Calu3 (cell line): ENCODE data around the gene SLC39A11. TPM values are rescaled to one million over a fixed set of nuclear protein-coding genes. Genes with fewer than 3 reads are reported as not detected.

Experiments used
- BruUV-seq: library from RNA; stranded (reverse); fragments of 400-500 nt; replicated peaks from 2 replicates; lab custom pipeline; 2021; lab: Mats Ljungman, UMichigan
- CTCF ChIA-PET: fragments of 300-600 bp; sonication (Branson Sonifier 250); formaldehyde crosslinking; loops from one replicate; lab custom pipeline; 2022; ENCODE audit warnings: antibody characterized with exemption; lab: Charles Lee
- DNase-seq: peaks from one replicate; pipeline ENCODE4 v3.0.0; 2022
- H3K27ac Mint-ChIP-seq: one replicate; pipeline ENCODE4 v1.8.0; 2022; ENCODE audit warnings: mixed read lengths; ENCODE audit not compliant: unreplicated experiment
- H3K27me3 Mint-ChIP-seq: one replicate; pipeline ENCODE4 v1.8.0; 2022; ENCODE audit warnings: mixed read lengths; ENCODE audit not compliant: unreplicated experiment
- H3K36me3 Mint-ChIP-seq: one replicate; pipeline ENCODE4 v1.8.0; 2022; ENCODE audit warnings: mild to moderate bottlenecking, moderate library complexity, mixed read lengths; ENCODE audit not compliant: insufficient read depth, unreplicated experiment
- H3K4me1 Mint-ChIP-seq: one replicate; pipeline ENCODE4 v1.8.0; 2022; ENCODE audit warnings: mild to moderate bottlenecking, low read depth, mixed read lengths; ENCODE audit not compliant: unreplicated experiment
- H3K4me3 Mint-ChIP-seq: one replicate; pipeline ENCODE4 v1.8.0; 2022; ENCODE audit warnings: mild to moderate bottlenecking, low read depth, moderate library complexity, mixed read lengths; ENCODE audit not compliant: unreplicated experiment
- H3K9me3 Mint-ChIP-seq: one replicate; pipeline ENCODE4 v1.8.0; 2022; ENCODE audit warnings: low read depth, mixed read lengths; ENCODE audit not compliant: unreplicated experiment
- intact Hi-C: fragments of 100-400 bp; cut with micrococcal nuclease; formaldehyde crosslinking; loops from one replicate; pipeline ENCODE4 v1.10.0; 2022; ENCODE audit not compliant: unreplicated experiment
- total RNA-seq: library from RNA; stranded (reverse); gene quantifications from 2 replicates; pipeline ENCODE4 v1.2.3, GENCODE V29; 2022
- TF ChIP-seq, protein P1 (sequence below): fragments of 200-600 bp; IDR thresholded peaks from one replicate; pipeline ENCODE4 v1.8.0; 2022; ENCODE audit warnings: antibody characterized with exemption; ENCODE audit not compliant: unreplicated experiment

Gene SLC39A11
- total RNA-seq, 1 experiment from 2014 or later: 60.3 TPM

DNA sequence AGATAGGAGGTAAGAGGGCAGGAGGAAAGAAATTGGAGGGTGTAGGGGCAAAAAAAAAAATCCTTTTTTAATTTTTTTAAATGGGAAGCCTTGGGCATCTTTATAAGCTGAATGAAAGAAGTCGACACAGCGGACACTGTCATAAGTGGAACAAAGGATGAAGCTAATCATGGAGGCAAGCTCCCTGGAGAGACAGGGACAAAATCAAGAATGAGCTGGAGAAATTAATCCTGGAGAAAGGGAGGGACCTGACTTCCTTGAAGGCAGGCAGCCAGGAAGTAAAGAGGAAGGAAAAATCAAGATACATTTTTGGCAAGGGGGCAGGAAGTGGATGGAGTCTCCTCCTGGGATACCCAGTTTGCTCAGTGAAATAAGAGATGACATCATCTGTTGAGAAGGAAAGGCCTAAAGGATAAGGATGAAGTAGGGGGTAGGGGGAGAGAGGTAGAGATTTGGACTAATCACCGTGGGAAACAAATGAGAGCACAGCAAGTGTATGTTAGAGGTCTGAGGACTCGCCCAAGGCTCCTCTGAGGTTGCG, 179.3 kb downstream of the SLC39A11 start:
- TF ChIP-seq, protein P1, sequence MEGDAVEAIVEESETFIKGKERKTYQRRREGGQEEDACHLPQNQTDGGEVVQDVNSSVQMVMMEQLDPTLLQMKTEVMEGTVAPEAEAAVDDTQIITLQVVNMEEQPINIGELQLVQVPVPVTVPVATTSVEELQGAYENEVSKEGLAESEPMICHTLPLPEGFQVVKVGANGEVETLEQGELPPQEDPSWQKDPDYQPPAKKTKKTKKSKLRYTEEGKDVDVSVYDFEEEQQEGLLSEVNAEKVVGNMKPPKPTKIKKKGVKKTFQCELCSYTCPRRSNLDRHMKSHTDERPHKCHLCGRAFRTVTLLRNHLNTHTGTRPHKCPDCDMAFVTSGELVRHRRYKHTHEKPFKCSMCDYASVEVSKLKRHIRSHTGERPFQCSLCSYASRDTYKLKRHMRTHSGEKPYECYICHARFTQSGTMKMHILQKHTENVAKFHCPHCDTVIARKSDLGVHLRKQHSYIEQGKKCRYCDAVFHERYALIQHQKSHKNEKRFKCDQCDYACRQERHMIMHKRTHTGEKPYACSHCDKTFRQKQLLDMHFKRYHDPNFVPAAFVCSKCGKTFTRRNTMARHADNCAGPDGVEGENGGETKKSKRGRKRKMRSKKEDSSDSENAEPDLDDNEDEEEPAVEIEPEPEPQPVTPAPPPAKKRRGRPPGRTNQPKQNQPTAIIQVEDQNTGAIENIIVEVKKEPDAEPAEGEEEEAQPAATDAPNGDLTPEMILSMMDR: no peak
- no peak overlapping the region for H3K27ac Mint-ChIP-seq
- no peaks in the 10 kb centered on the region for H3K36me3 Mint-ChIP-seq
- peaks cover 3% of the 10 kb centered on the region for H3K9me3 Mint-ChIP-seq
- DNase-seq: no peak
- no peaks in the 10 kb centered on the region for H3K27me3 Mint-ChIP-seq
- CTCF ChIA-PET: interaction anchor here (0.6 kb wide), 1 partner anchor 132 kb away, joined by 4 read pairs; no protein-coding TSS in a partner anchor
- intact Hi-C loops: no loop called here
- no peak overlapping the region for H3K4me3 Mint-ChIP-seq
- H3K4me1 Mint-ChIP-seq: no peaks in the 10 kb centered on the region
- BruUV-seq: no TSS peak

DNA sequence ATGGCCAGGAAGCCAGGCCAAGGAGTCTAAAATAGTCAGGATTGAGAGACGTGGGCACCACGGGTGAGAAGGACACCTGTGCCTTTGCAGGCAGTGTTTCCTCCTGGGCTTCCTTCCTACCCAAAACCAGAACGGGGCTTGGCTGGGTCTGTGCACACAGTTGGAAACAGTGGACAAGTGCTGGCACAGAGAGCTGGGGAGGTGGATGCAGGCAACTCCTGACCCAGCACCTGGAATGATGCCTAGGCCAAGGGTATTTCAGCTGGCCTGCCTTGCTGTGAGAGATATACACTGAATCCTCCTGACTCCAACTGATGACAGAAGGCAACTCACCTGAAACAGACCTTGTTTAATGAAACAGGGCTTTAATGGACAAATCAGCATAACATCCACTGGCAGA, 186.2 kb downstream of the SLC39A11 start:
- DNase-seq: no peak
- H3K27ac Mint-ChIP-seq: no peak overlapping the region
- no peaks in the 10 kb centered on the region for H3K36me3 Mint-ChIP-seq
- intact Hi-C loops: no loop called here
- H3K9me3 Mint-ChIP-seq: no peaks in the 10 kb centered on the region
- no peaks in the 10 kb centered on the region for H3K27me3 Mint-ChIP-seq
- TF ChIP-seq, protein P1: no peak
- no peaks in the 10 kb centered on the region for H3K4me1 Mint-ChIP-seq
- no peak overlapping the region for H3K4me3 Mint-ChIP-seq
- BruUV-seq: no TSS peak
- CTCF ChIA-PET: interaction anchor here (0.6 kb wide), 1 partner anchor 1790 kb away, joined by 3 read pairs; no protein-coding TSS in a partner anchor

DNA sequence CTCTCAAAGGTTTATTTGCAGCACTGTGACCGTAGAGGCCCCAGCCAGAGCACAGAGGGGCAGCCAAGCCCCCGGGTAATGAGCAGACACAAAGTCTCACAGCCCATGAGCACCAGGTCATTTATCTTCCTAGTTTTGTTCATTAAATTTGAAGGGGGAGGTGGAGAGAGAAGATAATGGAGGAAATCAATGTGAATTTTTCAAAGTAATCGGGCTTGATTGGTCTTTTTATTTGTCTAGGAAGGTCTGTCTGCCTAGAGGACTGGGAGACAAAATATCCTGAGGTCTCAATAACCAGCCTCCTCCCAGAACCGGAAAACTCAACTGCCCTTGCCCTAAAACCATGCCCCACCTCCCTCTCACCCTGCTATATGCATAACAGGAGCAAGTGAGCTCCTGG, 189.0 kb downstream of the SLC39A11 start:
- no peak for DNase-seq
- BruUV-seq: no TSS peak
- Mint-ChIP-seq H3K27ac (no peak overlapping the region), H3K4me1 (no peaks in the 10 kb centered on the region), H3K4me3 (no peak overlapping the region), H3K9me3 (no peaks in the 10 kb centered on the region), H3K36me3 (no peaks in the 10 kb centered on the region), H3K27me3 (no peaks in the 10 kb centered on the region)
- TF ChIP-seq, protein P1: no peak
- CTCF ChIA-PET: no interaction called here
- intact Hi-C loops: no loop called here

DNA sequence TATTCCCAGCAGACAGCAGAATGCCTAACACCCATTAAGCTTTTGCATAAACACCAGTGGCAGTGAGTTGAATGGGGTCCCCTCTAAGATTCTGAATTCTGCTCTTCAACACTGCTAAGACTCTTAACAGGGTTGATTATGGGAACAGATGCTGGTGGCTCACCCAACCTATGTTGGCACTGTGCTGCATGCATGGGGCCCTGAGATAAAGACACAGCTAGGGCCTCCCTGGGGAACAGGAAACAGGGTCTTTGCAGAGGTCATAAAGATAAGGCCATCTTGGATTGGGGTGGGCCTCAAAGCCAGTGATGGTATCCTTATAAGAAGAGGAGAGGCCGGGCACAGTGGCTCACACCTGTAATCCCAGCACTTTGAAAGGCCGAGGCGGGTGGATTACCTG, 190.8 kb downstream of the SLC39A11 start:
- CTCF ChIA-PET: no interaction called here

More for the DNA sequence above, 190.8 kb downstream of the SLC39A11 start:
- intact Hi-C loops: no loop called here
- H3K27ac Mint-ChIP-seq: no peak overlapping the region
- TF ChIP-seq, protein P1: no peak
- BruUV-seq: no TSS peak
- H3K27me3 Mint-ChIP-seq: no peaks in the 10 kb centered on the region
- no peak overlapping the region for H3K4me3 Mint-ChIP-seq
- no peaks in the 10 kb centered on the region for H3K4me1 Mint-ChIP-seq
- H3K36me3 Mint-ChIP-seq: no peaks in the 10 kb centered on the region
- no peaks in the 10 kb centered on the region for H3K9me3 Mint-ChIP-seq
- no peak for DNase-seq
